ENCODE measurements around the gene RIOK3.

RIOK3 gene

GRCh38 chr18:23462876-23463275 lies 9.8 kb downstream of the RIOK3 start:
- no peak for DNase-seq
- H3K36me3 ChIP-seq = peaks cover 52 to 57% (median 57%) of the 10 kb centered on the region in 3 donors

GRCh38 chr18:23468753-23469459 lies 15.8 kb downstream of the RIOK3 start:
- DNase-seq = no peak
- Histone ChIP-seq H3K27ac (no peak overlapping the region), H3K36me3 (peaks cover 91 to 98% (median 95%) of the 10 kb centered on the region in 3 donors)

More at GRCh38 chr18:23462876-23463275, 9.8 kb downstream of the RIOK3 start:
- Histone ChIP-seq H3K4me1 (peaks cover 0 to 36% (median 17%) of the 10 kb centered on the region in 4 donors), H3K4me3 (no peak overlapping the region), H3K9me3 (no peaks in the 10 kb centered on the region), H3K27me3 (no peaks in the 10 kb centered on the region), H3K27ac (no peak overlapping the region)
- intact Hi-C loops (cut with DNase I; ENCODE audit: low total_unique reads) = no loop called here
- no peak for TF ChIP-seq CTCF (IDR thresholded peaks at IDR 0.05)

GRCh38 chr18:23470620-23471387 lies 17.7 kb downstream of the RIOK3 start:
- no peak overlapping the region for H3K27ac ChIP-seq
- H3K4me1 ChIP-seq = no peaks in the 10 kb centered on the region
- no peaks in the 10 kb centered on the region for H3K9me3 ChIP-seq
- H3K27me3 ChIP-seq = no peaks in the 10 kb centered on the region
- H3K36me3 ChIP-seq = peaks cover 90 to 99% (median 95%) of the 10 kb centered on the region in 3 donors
- DNase-seq = no peak
- intact Hi-C loops (cut with DNase I; ENCODE audit: low total_unique reads) = no loop called here
- no peak for TF ChIP-seq CTCF (IDR thresholded peaks at IDR 0.05)
- no peak overlapping the region for H3K4me3 ChIP-seq

More at GRCh38 chr18:23468753-23469459, 15.8 kb downstream of the RIOK3 start:
- no peaks in the 10 kb centered on the region for H3K27me3 ChIP-seq
- TF ChIP-seq CTCF (IDR thresholded peaks at IDR 0.05) = no peak
- H3K9me3 ChIP-seq = no peaks in the 10 kb centered on the region
- intact Hi-C loops (cut with DNase I; ENCODE audit: low total_unique reads) = no loop called here
- H3K4me3 ChIP-seq = no peak overlapping the region
- no peaks in the 10 kb centered on the region for H3K4me1 ChIP-seq

- DNase-seq = no peak
- Histone ChIP-seq H3K27me3 (no peaks in the 10 kb centered on the region), H3K4me3 (no peak overlapping the region), H3K27ac (no peak overlapping the region), H3K9me3 (no peaks in the 10 kb centered on the region), H3K36me3 (peaks cover 94 to 99% (median 95%) of the 10 kb centered on the region in 3 donors), H3K4me1 (no peaks in the 10 kb centered on the region)
- TF ChIP-seq CTCF (IDR thresholded peaks at IDR 0.05) = no peak
- intact Hi-C loops (cut with DNase I; ENCODE audit: low total_unique reads) = no loop called here
Observed at GRCh38 chr18:23471486-23471885, 18.4 kb downstream of the RIOK3 start.

- H3K36me3 ChIP-seq = peaks cover 68 to 76% (median 69%) of the 10 kb centered on the region in 3 donors
- no peaks in the 10 kb centered on the region for H3K27me3 ChIP-seq
- H3K27ac ChIP-seq = no peak overlapping the region
- no peak for DNase-seq
- no peak overlapping the region for H3K4me3 ChIP-seq
- intact Hi-C loops (cut with DNase I; ENCODE audit: low total_unique reads) = no loop called here
- no peaks in the 10 kb centered on the region for H3K9me3 ChIP-seq
- TF ChIP-seq CTCF (IDR thresholded peaks at IDR 0.05) = no peak
- H3K4me1 ChIP-seq = peaks cover 0 to 9% (median 0%) of the 10 kb centered on the region in 4 donors
Observed at GRCh38 chr18:23479829-23480505, 26.9 kb downstream of the RIOK3 start.
